Measurements from ENCODE around the gene EPB41L2.

The EPB41L2 gene

DNA sequence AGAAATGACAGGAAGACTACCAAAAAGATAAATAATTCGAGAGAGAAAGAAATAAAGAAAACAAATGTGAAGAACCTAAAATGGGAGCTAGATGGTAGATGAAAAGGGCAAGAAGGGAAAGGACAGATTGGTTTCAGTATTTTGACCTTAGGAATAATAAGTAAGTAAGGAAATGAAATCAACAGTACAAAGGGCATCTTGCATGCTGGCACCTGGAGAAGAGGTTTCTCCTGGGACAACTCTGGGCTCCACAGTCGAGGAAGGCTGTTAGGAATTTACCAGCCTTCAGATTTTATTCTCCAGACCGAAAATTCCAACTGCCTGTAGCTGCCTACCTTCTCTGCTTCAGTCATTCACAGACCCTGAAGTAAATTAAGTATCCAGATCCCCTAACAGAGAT, 155.4 kb downstream of the EPB41L2 start:
- H3K4me3 ChIP-seq (ENCODE audit: low read depth, low read length) = no peak overlapping the region
- no peak for TF ChIP-seq CTCF (IDR thresholded peaks at IDR 0.05; ENCODE audit: low read depth, low read length, missing control alignments)
- DNase-seq (ENCODE audit: low read depth) = no peak
- in situ Hi-C loops (cut with HindIII; ENCODE audit: low sequenced_read_pairs) = no loop called here

DNA sequence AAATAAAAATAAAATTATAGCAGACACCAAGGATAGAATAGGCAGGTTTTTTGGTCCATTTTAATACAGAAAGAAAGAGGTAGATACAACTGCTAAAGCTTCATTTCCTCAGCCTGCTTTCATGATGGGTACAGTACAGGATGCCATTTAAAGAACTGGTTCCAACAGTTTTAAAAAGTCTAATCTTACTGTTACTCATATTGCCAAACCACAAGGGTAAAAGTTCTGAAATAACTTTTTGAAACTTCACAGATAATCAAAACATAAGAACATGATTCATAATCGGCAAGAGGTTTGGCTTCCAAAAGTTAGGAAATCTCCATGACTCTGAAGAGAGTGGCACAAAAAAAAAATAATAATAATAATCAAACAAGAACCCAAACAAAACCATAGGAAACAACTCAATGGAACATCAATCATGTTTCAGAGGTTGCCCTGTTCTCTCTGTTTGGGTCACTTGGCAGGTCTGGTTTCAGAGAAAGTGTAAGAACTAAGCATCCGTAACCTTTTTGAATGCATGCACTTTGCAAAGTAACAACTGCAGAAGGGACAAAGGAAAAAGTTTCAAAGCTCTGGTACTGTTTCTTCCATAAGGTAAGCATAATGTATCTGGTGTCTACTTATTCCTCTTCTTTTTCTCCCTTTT, 156.2 kb downstream of the EPB41L2 start:
- no peak for TF ChIP-seq CTCF (IDR thresholded peaks at IDR 0.05; ENCODE audit: low read depth, low read length, missing control alignments)
- no peak overlapping the region for H3K4me3 ChIP-seq (ENCODE audit: low read depth, low read length)
- DNase-seq (ENCODE audit: low read depth) = peak; percentile 43
- in situ Hi-C loops (cut with HindIII; ENCODE audit: low sequenced_read_pairs) = no loop called here

DNA sequence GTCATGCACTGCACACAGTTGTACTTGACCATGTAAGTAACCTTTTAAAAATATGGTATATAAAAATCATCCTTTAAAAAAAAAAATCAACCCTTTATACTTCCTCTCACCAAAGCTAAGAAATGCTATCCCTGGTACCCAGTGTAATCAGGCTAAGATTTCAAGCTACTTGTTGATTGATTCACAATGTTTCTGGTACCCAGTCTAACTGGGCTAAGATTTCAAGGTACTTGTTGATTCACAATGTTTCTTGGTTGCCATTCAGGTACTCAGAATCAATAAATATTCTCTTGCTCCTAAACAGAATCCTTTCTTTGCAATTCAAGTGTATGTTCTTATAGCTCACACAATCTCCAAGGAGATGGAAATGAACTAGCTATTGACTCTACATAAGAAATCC, 159.4 kb downstream of the EPB41L2 start:
- DNase-seq (ENCODE audit: low read depth) = no peak
- H3K4me3 ChIP-seq (ENCODE audit: low read depth, low read length) = no peak overlapping the region
- TF ChIP-seq CTCF (IDR thresholded peaks at IDR 0.05; ENCODE audit: low read depth, low read length, missing control alignments) = no peak
- in situ Hi-C loops (cut with HindIII; ENCODE audit: low sequenced_read_pairs) = no loop called here

DNA sequence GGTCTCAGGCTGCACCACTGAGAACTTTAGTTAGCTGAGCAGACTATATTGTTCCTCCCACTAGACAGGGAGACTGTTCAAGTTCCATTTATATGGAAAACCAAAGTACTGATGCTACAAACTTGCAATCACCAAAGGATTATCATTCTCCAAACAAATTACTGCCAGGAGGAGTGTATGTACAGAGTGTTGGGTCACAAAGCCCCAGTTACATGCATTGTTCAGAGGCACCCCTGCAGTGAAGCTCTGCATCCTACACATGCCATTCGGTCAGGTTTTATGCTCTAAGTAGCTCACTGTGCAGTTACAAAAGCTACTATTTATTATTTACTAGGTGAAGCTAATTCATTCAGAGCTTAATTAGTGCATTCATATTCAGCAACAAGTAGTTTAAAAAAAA, 160.0 kb downstream of the EPB41L2 start:
- no peak for DNase-seq (ENCODE audit: low read depth)
- no peak for TF ChIP-seq CTCF (IDR thresholded peaks at IDR 0.05; ENCODE audit: low read depth, low read length, missing control alignments)
- in situ Hi-C loops (cut with HindIII; ENCODE audit: low sequenced_read_pairs) = no loop called here
- H3K4me3 ChIP-seq (ENCODE audit: low read depth, low read length) = no peak overlapping the region

DNA sequence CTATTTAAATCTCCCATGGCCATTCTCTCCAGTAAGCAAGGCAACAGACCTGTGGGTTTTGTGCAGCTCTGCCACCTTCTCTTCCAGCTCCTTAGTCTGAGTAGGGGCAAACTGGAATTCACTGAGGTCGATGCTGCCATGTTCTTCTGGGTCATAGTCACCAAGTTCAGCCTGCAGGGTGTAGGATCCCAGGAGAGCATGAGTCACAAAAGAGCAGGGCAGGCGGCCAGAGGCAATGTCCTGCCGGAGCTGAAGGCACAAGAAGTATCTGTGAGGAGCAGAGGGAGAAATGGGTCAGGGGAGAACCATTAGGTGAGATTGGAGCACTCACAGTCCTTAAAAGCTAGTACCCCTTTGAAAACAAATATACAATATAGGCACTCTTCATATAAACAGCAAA, 162.1 kb downstream of the EPB41L2 start:
- peak; percentile 33 for DNase-seq (ENCODE audit: low read depth)
- TF ChIP-seq CTCF (IDR thresholded peaks at IDR 0.05; ENCODE audit: low read depth, low read length, missing control alignments) = no peak
- in situ Hi-C loops (cut with HindIII; ENCODE audit: low sequenced_read_pairs) = no loop called here
- no peak overlapping the region for H3K4me3 ChIP-seq (ENCODE audit: low read depth, low read length)

DNA sequence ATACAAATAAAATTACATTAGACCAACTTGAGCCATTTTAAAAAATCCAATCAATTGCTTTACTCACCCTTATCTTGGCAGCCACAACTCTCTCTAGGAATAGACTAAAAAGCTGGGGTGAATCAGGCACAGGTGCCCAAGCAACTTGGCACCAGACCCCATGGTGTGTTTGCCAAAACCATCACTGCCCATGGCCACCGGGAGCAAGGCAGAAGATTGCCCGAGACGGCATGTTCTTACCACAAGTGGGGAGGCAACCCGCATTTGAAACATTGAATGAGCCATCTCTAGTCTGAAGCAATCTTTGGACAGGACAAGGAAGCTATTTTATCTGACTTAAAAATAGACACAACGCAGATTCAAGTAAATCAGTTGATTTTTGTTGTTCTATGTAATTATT, 166.8 kb downstream of the EPB41L2 start:
- DNase-seq (ENCODE audit: low read depth) = no peak
- no peak overlapping the region for H3K4me3 ChIP-seq (ENCODE audit: low read depth, low read length)
- in situ Hi-C loops (cut with HindIII; ENCODE audit: low sequenced_read_pairs) = no loop called here
- no peak for TF ChIP-seq CTCF (IDR thresholded peaks at IDR 0.05; ENCODE audit: low read depth, low read length, missing control alignments)

All from astrocyte of the cerebellum (primary cell).